Smooth muscle cell of trachea (primary cell): ENCODE results near the gene ZNF155. TPM values are rescaled to one million over a fixed set of nuclear protein-coding genes. Genes with fewer than 3 reads are reported as not detected.

Experiments used
- total RNA-seq: library from RNA; depleted of rRNA; stranded (reverse); fragments of >200 nt; gene quantifications from 2 replicates; pipeline ENCODE4 v1.2.1, GENCODE V29; 2014

The ZNF155 gene
- 8.6 and 10.9 TPM in 2 replicates for total RNA-seq

DNA sequence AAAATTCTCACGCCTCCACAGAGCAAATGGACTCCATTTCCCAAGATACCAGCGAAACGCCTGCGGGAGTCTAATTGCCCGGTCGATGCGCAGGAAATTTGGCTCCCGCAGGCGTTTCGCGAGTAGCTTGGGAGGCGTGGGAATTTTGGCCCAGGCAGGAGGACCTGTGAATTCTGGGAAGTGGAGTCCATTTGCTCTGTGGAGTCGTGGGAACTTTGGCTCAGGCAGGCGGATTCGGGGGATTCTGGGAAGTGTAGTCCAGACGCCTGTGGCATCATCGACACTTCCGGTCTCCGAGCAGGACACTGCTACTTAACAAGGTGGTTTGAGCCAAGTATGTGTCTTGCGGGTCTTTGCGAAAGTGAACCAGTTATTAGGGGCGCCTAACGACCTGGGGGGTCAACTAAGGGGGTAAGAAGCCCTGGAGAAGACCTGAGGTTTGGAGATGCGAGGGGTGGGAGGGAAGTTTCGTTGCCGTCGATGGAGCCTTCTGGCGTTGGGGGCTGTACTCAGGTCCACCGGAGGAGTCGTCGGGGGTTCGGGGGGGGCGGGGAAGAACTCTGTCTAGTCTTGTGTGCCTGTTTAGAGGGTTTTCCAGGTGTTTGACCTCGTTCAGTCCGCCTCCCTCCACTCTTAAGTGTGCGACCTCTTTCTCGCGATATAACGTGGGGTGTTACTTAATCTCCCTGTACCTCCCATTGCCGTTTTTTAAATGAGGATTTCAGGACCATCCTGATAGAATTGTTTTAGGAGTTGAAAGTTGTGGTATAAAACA lies at the start of gene ZNF155:
TSS of gene ZNF155 (plus strand) at position 277 of the 775 bp plus-strand sequence. CDS start 4,356 bp downstream, outside the sequence.

DNA sequence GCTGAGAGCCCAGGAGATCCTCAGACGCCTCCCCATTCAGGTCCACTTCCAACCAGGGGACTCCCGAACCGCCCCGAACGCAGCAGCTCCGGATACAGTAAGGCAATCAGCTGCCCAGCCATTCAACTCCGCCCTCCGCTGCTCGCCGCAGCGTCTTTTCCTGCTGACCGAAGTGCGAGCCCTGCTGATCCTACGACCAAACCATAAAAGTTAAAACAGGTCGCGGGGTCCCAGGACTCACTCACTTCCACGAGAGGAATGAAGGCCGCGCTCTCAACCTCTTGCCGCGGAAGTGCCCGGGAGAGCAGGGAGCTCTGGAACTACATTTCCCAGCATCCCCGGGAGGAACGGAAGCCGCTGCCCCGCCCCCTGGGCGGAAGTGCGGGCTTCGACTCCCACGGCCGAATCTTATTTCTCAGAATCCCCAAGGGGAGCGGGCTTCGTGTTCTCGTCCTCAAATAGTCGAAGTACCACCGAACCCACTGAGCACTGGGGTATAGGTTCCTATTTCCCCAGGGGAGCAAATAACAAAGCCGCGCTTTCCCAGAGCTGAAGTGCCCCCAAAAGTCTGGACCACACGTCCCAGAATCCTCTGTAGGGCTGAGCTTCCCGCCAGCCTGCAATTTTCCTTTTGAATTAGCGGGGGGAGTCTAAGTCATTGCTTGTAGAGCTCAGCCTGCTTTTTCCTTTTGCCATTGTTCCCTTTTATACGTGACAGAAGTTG lies 48.8 kb upstream of the ZNF155 start, which contains the start of gene ZNF45:
TSS of gene ZNF45 (minus strand) at position 298 of the 724 bp plus-strand sequence. CDS start 13,097 bp downstream, outside the sequence.

DNA sequence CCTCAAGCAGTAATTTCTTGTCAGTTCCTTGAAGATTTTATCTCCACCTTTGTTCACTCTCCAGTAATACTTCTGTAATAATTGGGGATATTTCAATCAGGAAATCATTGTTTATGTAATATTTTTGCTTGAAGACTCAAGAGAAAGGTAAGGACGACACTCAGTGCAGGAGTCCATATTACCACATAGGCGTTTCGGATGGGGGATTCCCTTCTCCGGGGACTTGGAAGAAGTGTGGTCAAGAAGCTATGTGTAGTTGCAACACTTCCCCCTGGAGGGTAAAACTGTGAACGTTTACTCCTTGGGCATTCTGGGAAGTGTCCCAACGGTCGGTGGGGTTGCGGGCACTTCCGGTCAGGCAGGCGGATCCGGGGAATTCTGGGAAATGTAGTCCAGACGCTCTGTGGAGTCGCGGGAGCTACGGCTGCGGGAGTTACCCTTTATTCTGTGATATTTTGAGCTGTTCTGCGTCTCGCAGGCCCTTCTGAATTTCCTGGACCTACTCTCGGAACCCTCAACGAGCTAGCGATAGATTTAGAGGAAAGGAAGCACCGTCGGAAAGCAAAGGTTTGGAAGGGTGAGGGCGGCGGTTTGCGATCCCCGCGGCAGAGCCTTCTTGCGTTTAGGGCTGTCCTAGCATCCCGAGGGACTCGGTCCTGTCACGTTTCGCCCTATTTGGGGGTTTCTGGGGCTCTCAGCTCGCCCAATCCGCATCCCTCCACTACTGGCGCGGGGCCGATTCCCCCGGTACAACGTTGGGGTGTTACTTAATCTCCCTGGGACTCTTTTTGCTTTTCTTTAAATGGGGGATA lies 32.9 kb upstream of the ZNF155 start, which contains the start of gene ZNF221:
TSS of gene ZNF221 (plus strand) at position 395 of the 812 bp plus-strand sequence. CDS start 11,499 bp downstream, outside the sequence.

DNA sequence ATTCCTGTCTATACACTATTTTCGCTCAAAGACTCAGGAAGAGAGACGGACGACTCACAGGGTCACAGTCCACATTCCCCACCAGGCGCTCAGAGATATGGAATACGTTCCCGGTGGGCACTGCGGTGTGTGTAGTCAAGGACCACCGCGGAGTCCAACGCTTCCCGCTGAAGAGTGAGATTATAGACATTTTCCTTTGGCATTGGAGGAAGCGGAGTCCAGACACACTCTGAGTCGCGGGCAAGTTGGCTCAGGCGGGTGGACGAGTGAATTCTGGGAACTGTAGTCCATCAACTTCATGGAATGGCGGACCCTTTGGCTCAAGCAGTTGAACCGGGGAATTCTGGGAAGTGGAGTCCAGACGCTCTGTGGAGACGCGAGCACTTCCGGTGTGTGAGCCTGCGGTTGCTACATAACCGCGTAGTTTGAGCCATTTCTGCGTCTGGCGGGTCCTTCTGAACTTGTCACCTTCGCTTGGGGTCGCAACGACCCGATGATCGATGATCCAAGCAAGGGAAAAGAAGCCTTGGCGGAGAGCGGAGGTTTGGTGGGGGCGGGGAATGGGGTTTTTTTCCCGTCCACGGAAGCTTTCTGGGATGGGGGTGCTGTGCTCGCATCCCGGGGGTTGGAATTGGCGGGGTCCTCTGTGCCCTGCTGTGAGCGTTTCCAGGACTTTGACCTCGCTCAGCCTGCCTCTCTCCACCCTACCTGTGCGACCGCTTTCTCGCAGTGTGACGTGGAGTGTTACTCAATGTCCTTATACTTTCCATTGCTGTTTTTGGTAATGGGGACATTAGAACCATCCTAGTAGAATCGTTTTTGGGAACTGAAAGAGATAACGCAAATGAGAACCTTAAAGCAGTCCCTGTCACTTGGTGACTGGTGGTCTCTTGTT lies 18.8 kb downstream of the ZNF155 start, which contains the start of gene ZNF230:
TSS of gene ZNF230 (plus strand) at position 392 of the 895 bp plus-strand sequence. CDS start 4,122 bp downstream, outside the sequence.

DNA sequence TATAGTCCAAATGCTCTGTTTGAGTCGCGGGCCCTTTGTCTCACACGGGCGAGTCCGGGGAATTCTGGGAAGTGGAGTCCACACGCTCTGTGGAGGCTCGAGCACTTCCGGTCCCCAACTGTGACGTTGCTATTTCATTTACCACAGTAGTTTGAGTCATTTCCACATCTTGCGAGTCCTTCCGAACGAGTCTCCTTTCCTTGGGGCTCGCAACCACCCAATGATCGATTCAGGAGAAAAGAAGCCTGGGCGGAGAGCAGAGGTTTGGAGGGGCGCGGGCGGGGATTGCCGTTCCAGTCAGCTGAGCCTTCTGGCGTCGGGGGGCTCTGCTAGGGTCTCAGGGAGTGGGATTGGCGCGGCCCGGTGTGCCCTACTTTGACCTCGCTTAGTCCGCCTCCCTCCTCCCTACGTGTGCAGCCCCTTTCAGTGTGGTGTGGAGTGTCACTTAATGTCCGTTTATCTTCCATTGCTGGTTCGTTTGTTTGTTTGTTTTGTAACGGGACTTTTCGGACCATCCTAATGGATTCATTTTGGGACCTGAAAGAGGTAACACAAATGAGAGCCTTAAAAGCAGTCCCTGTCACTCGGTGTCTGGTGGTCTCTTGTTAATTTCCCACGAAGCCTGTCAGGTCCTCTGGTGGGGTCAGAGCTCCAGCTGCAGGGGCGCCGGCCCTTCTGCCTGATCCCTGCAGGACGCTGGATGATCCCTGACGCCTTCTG lies 41.4 kb downstream of the ZNF155 start, which contains the start of gene ZNF222:
TSS of gene ZNF222 (plus strand) at position 163 of the 720 bp plus-strand sequence. CDS start at position 221, 58 bp downstream.

Other genes starting within 250 kb of the ZNF155 start
- 8.6 and 9.3 TPM in 2 replicates for gene SMG9, start 229.2 kb upstream of the ZNF155 start, total RNA-seq
- 1.0 and 2.6 TPM in 2 replicates for gene KCNN4, start 203.2 kb upstream of the ZNF155 start, total RNA-seq
- 1.7 TPM in 1 of 2 replicates, not detected in the other for gene LYPD5, start 181.7 kb upstream of the ZNF155 start, total RNA-seq
- 12.6 and 16.6 TPM in 2 replicates for gene ZNF283, start 156.9 kb upstream of the ZNF155 start, total RNA-seq
- 4.5 and 6.1 TPM in 2 replicates for gene ZNF404, start 100.2 kb upstream of the ZNF155 start, total RNA-seq
- gene ZNF45, start 48.9 kb upstream of the ZNF155 start, total RNA-seq, result 18.8 and 22.7 TPM in 2 replicates
- 12.9 and 20.5 TPM in 2 replicates for gene ZNF221, start 33.0 kb upstream of the ZNF155 start, total RNA-seq
- 3.8 and 4.8 TPM in 2 replicates for gene ZNF230, start 18.8 kb downstream of the ZNF155 start, total RNA-seq
- 4.8 and 8.1 TPM in 2 replicates for gene ZNF222, start 41.2 kb downstream of the ZNF155 start, total RNA-seq
- 6.3 and 9.3 TPM in 2 replicates for gene ZNF223, start 67.8 kb downstream of the ZNF155 start, total RNA-seq
- 3.3 and 3.8 TPM in 2 replicates for gene ZNF284, start 88.0 kb downstream of the ZNF155 start, total RNA-seq
- 27.8 and 30.1 TPM in 2 replicates for gene ZNF224, start 110.2 kb downstream of the ZNF155 start, total RNA-seq
- gene ZNF225, start 129.2 kb downstream of the ZNF155 start, total RNA-seq, result 6.1 and 9.3 TPM in 2 replicates
- 10.8 and 12.2 TPM in 2 replicates for gene ZNF234, start 157.4 kb downstream of the ZNF155 start, total RNA-seq
- 17.9 and 21.8 TPM in 2 replicates for gene ZNF226, start 180.9 kb downstream of the ZNF155 start, total RNA-seq
- gene ZNF227, start 228.3 kb downstream of the ZNF155 start, total RNA-seq, result 32.3 and 34.8 TPM in 2 replicates